Amygdala (tissue), 56 donors: ENCODE data around the gene CCNH.

Experiments used
- DNase-seq, 56 donors: peaks; one replicate each; lab custom pipeline; 2025; lab: John Stamatoyannopoulos, UW

CCNH gene

DNA sequence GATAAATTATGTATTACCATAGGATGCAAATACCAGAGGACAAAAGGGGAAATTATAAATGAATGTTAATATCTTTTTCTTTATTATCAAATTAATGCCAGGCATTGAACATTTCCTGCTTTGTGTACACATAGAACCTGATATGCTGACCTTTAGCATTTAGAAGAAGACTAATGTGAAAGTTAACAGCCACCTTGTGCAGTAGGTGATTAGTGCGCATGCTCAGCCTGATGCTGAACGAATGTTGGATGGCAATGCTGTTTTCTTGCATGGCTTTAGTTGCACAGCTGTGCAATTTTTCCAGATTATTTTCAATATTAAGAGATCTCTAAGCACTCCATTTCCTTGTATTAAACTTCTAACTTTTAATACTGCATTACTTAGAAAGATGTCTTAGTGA, 45.5 kb downstream of the CCNH start:
- DNase-seq = no peak

DNA sequence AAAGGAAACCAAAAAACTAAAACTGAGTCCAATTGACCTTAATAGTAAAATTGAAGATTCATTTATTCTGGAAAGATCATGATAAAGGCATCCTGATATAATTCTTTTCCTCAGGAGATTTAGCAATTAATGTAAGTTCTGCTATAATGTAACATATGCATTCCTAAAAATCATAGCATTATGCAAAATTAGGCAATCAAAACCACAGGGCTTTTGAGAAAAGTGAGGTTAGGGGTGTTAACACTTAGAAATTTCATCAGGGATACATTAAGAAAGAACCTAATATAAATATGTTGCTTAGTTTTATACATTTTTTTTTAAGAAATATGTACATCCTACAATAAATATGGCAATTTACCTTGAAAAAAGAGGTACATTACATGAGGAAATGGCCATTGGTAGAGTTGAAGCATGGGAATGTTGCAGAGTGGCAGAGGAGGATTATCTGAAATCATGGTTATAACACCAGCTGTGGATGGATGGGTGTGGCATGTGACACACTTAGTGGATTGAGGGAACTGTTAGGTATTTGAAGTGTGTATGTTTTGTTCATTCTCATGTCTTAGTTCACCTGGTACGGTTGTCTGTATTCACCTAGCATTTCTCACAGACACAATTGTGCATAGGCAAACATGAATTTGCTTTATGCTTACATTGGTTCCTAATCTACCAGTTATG, 51.1 kb downstream of the CCNH start:
- DNase-seq = no peak

DNA sequence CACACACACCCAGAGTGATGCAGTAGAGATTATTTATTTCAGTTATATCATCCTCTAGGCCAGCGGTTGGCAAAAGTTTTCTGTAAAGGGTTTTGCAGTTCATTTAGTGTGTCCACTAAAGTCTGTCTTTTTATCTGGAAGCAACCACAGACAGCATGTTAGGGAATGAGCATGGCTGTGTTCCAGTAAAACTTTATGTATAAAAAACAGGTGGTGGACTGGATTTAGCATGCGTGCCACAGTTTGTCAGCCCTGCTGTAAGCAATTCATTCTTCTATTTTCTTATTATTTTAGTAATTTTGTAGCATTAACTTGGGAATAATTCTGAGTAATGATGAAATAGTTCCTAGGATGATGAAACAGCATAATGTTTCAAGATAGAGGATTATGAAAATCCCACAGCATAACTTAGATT, 51.7 kb downstream of the CCNH start:
- no peak for DNase-seq

DNA sequence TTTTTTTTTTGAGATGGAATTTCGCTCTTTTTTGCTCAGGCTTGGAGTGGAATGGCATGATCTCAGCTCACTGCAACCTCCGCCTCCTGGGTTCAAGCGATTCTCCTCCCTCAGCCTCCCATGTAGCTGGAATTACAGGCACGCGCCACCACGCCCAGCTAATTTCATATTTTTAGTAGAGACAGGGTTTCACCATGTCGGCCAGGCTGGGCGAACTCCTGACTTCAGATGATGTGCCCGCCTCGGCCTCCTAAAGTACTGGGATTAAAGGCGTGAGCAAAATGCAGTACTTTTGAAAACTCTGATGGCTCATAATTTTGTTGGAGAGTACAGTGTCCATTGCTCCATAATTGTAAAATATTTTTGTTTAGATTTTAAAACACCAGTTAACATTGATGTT, 52.6 kb downstream of the CCNH start:
- no peak for DNase-seq

DNA sequence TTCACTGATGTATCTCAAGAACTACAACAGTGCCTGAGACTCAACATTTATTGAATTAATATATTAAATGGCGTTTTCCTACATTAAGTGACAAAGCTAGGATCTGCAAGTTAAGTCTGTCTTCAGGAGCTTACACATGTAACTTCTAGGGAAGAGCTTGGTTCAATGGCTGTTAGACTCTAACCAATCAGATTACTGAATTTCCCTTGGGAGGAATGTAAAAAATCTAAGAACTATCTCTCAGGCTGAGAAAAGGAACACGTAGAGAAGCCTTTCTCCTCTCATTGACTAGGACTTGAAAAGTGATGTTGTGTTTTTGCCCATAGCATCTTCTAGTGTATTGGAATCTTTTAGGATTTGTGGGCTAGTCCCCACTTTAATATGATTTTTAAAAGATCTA, 53.6 kb downstream of the CCNH start:
- no peak for DNase-seq

DNA sequence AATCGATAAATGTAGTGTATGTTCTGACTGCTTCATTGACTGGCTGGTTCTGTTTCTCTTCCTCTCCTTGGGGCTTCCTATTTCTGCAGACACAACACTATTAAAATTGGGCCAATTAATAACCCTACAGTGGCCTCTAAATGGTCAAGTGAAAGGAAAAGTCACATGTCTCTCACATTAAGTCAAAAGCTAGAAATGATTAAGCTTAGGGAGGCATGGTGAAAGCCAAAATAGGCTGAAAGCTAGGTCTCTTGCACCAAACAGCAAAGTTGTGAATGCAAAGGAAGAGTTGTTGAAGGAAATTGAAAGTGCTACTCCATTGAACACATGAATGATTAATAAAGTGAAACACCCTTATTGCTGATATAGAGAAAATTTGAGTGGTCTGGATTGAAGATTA, 58.2 kb downstream of the CCNH start:
- DNase-seq = no peak

DNA sequence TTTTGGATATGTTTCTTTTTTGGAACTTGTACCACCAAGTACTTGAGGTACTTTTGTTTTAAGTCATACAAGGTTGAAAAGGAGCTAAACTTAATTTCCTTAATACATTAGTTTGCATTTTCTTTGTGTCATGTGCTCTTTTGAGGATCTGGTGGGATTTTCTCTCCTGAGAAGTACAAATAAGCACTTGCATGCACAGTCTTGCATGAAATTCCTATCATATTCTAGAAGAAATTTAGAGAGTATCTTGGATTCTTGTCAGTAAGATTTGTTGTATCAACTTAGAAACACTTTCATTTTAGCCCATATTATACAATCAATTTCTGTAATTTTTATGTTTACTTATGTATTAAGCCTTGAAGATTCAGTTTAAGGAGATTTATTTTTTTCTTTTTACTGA, 64.9 kb downstream of the CCNH start:
- DNase-seq = no peak

DNA sequence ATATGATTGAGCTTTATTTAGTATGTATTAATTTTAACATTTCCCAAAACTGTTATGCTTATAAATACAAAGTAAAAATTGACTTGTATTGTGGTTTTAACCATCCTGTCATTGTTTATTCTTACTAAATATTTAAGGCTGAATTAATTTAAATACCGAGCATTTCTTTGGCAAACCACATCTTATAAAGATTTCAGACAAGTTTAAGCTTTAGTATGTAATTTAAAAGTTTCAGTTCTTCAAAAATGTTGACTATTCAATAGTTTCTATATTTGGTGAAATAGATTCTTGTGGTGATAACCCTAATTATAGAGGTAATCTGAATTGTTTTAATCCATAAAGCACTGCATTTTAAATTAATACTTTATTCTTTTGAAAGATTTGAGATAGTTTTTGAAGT, 65.5 kb downstream of the CCNH start:
- DNase-seq = no peak
